NCI-H2196 (cell line): ENCODE results near the gene NOD2.

ENCODE experiments used
- DNase-seq: peaks from one replicate; lab custom pipeline; 2025; ENCODE audit not compliant: unreplicated experiment; lab: John Stamatoyannopoulos, UW

Gene NOD2

GRCh38 chr16:50690177-50690576 is 3.2 kb upstream of the NOD2 start:
- DNase-seq = no peak

- no peak for DNase-seq
These were observed 785 bp upstream of the NOD2 start for GRCh38 chr16:50692644-50692998.

- DNase-seq = no peak
These were observed 800 bp downstream of the NOD2 start for GRCh38 chr16:50694206-50694605.

GRCh38 chr16:50695017-50696000 is 1.9 kb downstream of the NOD2 start:
- DNase-seq = no peak

GRCh38 chr16:50696126-50696525 is 2.7 kb downstream of the NOD2 start:
- no peak for DNase-seq

GRCh38 chr16:50696575-50697420 is 3.4 kb downstream of the NOD2 start:
- no peak for DNase-seq

GRCh38 chr16:50697421-50697715 is 4.0 kb downstream of the NOD2 start:
- DNase-seq = no peak

GRCh38 chr16:50697881-50698767 is 4.7 kb downstream of the NOD2 start:
- DNase-seq = no peak

GRCh38 chr16:50699326-50700159 is 6.1 kb downstream of the NOD2 start:
- DNase-seq = no peak

- DNase-seq = no peak
These were observed 9.3 kb downstream of the NOD2 start for GRCh38 chr16:50702725-50703124.

- no peak for DNase-seq
These were observed 10.8 kb downstream of the NOD2 start for GRCh38 chr16:50704245-50704644.

- no peak for DNase-seq
These were observed 12.2 kb downstream of the NOD2 start for GRCh38 chr16:50705436-50706110.

GRCh38 chr16:50706250-50706649 is 12.8 kb downstream of the NOD2 start:
- DNase-seq = no peak

- no peak for DNase-seq
These were observed 15.1 kb downstream of the NOD2 start for GRCh38 chr16:50708373-50709060.

- no peak for DNase-seq
These were observed 15.8 kb downstream of the NOD2 start for GRCh38 chr16:50709061-50709684.

GRCh38 chr16:50709980-50710379 is 16.6 kb downstream of the NOD2 start:
- no peak for DNase-seq

- no peak for DNase-seq
These were observed 17.6 kb downstream of the NOD2 start for GRCh38 chr16:50711040-50711439.

GRCh38 chr16:50711862-50712559 is 18.6 kb downstream of the NOD2 start:
- DNase-seq = no peak
